Esophagus mucosa (tissue), 1 donor: Measurements from ENCODE around the gene IRF2. TPM values are rescaled to one million over a fixed set of nuclear protein-coding genes. Genes with fewer than 3 reads are reported as not detected.

Source experiments
- ATAC-seq: fragments of 200-7000 bp; cut with Tn5 transposase; one replicate; pipeline ENCODE4 v1.9.1; 2020
- total RNA-seq: library from RNA; stranded (reverse); gene quantifications from one replicate; pipeline ENCODE4 v1.2.4, GENCODE V29; 2023
- donor health status: DM: yes; HTN: yes; CAD: no.

IRF2 gene
- total RNA-seq: 19.1 TPM

GRCh38 chr4:184474263-184475095 lies at the start of gene IRF2:
Gene IRF2, minus strand, starts transcription at chr4:184474550. Its CDS starts 45,486 bp downstream, at chr4:184429064.
- peak; percentile 96 for ATAC-seq

GRCh38 chr4:184515606-184516005 lies 41.3 kb upstream of the IRF2 start:
- no peak for ATAC-seq

GRCh38 chr4:184514121-184514988 lies 40.0 kb upstream of the IRF2 start:
- ATAC-seq: peak; percentile 75

GRCh38 chr4:184513802-184514120 lies 39.4 kb upstream of the IRF2 start:
- ATAC-seq: no peak

GRCh38 chr4:184511156-184511555 lies 36.8 kb upstream of the IRF2 start:
- ATAC-seq: no peak

DNA sequence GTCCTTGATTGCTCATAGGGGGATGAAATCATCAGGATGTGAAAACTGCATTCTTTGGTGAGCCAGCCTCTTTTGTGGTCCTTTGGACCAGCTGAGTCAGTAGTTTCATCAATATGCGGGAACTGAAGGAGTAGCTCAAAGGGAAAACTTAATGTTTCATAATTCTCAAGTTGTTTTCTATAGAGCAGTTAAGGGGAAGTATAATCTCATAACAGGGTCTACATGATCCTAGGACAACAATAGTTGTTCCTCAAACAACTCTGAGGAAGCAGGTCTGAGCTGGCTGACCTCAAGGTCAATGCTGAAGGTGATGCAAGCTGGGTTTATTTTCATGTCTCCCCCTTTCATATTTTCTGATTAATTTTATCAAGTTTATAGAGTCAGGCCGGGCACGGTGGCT lies 36.1 kb upstream of the IRF2 start:
- no peak for ATAC-seq

GRCh38 chr4:184506527-184507121 lies 32.3 kb upstream of the IRF2 start:
- peak; percentile 70 for ATAC-seq

DNA sequence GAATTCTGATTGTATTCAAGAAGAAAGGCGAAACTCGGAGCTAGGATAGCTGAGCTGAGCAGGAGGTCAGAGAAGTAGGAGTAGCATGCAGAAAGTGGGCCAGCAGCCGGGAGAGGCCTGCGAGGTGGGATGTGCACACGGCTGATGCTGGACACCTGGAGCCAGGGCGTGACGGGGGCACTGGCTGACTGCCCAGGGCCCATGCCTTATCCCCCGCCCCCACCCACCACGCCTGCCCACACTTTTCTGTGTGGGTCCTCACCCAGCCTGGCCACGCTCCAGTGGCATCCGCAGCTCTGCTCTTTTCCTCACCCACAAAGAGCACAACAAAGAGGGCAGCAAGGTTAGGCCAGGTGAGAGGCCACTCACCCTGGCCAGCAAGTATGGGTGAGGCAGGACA lies 30.0 kb upstream of the IRF2 start:
- ATAC-seq: no peak

GRCh38 chr4:184503869-184504300 lies 29.5 kb upstream of the IRF2 start:
- peak; percentile 82 for ATAC-seq

GRCh38 chr4:184500748-184501589 lies 26.6 kb upstream of the IRF2 start:
- ATAC-seq: no peak

DNA sequence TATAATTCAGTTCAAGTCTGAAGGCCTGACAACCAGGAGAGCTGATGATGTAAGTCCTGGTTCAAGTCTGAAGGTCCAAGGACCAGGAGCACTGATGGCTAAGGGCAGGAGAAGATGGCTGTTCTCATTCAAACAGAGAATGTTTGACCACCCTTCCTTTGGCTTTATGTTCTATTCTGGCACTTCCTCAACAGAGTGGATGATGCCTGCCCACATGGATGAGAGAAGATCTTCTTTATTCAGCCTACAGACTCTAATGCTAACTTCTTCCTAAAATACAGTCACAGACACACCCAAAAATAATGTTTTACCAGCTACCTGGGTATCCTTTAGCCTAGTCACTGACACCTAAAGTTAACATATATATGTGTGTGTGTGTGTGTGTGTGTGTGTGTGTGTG lies 25.6 kb upstream of the IRF2 start:
- ATAC-seq: no peak

DNA sequence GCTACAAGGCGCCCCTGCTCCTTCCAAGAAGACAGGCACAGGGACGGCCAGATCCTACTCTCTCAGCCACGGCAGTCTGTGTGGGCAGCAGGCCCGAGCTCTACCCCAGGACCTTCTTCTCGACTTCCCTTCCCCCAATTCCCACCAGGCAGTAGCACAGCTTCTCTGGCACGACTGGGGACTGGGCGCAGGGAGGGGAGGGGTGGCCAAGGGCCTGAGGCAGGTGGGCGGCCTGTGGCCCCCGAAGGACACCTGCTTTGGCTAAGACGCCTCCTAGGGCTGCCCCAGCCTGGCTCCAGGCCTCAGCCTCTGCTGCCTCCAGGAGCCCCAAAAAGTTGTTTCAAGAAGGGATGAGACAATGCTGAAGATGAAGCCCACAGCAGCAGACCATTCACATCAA lies 24.2 kb upstream of the IRF2 start:
- no peak for ATAC-seq

DNA sequence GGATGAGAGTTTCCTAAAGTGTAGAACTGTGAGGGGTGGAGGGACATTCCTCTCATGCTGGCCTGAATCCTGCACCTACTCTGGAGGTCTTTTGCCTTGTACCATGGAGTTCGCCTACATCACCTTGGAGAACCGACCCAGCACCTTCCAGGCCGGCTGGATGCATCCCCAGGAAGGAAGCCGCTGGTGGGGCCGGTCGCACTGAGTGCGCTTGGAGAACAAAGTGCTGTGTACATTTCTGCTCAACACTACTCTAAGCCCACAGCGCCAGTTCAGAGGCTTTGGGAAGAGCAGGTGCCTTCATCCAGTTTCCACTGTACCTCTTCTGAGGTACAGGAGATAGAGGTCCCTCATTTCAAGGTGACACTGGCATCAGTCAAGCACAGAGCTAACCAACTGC lies 15.4 kb upstream of the IRF2 start:
- no peak for ATAC-seq

GRCh38 chr4:184487503-184487902 lies 13.2 kb upstream of the IRF2 start:
- ATAC-seq: peak; percentile 38

DNA sequence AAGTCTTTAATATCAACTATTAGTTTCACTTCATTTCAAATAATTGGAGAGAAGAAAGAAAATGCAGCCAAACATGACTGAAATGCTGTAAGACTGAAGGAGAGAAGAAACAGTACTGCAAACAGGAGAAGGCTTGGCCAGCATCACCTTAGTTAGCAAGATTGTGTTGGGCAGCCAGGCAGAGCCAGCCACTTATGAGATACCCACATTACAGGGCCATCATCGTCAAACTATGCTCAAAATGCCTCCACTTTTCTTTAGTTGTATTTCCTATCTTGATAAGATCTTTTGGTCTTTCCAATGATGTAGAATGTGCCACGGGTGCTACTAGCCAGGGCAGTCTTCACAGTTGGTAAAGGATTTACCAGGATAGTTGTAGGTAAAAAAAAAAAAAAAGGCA lies 10.9 kb upstream of the IRF2 start:
- ATAC-seq: no peak

GRCh38 chr4:184481544-184481943 lies 7.2 kb upstream of the IRF2 start:
- no peak for ATAC-seq

DNA sequence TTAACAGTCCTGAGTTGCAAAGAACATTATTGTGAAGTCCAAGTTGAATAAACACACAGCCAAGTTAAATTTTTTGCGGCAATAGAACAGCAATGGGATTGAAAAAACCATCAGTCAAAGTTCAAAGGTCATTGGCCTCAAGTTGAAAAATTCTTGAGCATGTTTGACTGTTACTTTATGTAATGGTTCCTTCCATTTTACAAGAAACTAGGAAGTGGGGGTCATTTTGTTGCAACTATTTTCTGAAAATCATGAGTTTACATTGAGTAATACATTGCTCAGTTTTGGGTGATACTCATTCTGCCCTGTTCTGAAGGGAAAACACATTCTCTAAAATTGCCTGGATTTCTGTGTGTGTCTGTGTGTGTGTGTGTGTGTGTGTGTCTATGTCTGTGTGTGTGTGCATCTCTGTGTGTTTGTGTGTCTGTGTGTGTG lies 5.2 kb upstream of the IRF2 start:
- no peak for ATAC-seq

DNA sequence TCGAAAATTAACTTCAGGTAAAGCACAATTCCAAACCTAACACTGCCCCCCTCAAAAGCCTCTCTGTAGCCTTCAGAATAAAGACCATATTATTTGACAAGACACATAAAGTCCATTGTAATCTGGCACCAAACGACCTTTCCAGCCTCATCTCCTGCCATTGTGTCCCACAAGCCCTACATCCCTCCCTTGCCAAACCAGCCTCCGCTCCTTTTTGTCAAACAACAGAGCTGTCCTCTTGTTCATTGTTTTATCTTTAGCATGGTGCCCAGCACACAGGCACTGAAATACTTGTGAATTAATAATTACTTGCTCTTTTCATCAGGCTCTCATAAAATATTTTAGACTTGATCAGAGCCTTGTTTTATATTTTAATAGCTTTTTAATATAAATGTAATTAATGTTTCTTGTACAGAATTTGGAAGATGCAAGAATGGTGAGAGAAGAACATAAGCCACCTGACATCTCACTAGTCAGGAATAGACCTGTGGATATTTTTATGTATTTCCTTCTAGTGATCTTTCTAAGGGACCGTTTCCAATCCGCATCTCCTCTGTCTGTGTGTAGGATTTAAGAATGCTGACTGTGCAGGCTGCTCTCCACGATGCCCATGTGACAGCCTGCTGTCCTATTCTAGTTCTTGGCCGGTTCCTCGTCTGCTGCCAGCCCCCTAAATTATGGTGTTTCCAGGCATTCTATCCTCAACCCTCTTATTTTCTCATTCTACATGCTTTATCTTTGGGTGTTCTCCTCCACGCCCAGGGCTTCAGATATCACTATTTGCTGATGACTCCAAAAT lies 3.0 kb upstream of the IRF2 start:
- ATAC-seq: no peak

- no peak for ATAC-seq
These were observed 2.3 kb upstream of the IRF2 start for GRCh38 chr4:184476695-184477094.

DNA sequence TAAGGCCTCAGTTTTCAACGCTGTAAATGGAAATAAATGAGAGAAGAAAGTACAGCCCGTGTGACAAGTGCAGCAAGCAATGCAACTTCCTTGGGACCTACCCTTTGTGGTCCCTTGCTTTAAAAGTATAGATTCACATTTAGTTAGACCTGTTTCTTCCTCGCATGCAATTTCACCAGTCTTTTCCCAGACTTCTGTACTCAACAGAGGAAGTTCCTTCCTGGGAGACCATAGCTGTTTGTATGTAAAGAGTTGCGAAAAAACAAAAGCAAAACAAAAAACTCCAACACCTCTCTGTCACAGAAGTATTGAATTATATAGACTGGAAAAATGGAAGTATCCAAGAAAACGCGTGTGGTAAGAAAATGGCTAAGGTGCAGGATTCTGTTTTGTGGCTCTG lies 1.1 kb upstream of the IRF2 start:
- ATAC-seq: no peak

- peak; percentile 21 for ATAC-seq
These were observed 729 bp upstream of the IRF2 start for GRCh38 chr4:184475096-184475461.
